ENCODE data around the gene OVCA2.
A peak's percentile ranks its signal among the peaks of the same experiment; 100 is the strongest.

The OVCA2 gene

GRCh38 chr17:2042390-2042847, 597 bp downstream of the OVCA2 start:
- DNase-seq (ENCODE audit: low read depth), result peak; percentile 41
- peak overlapping the region; percentile 90 for H3K4me3 ChIP-seq (ENCODE audit: control insufficient read depth, low read depth, low read length)
- peak; percentile 31 for TF ChIP-seq CTCF (conservative IDR thresholded peaks at IDR 0.05; ENCODE audit: control insufficient read depth, insufficient read depth, low read depth, low read length)

- TF ChIP-seq CTCF (conservative IDR thresholded peaks at IDR 0.05; ENCODE audit: control insufficient read depth, insufficient read depth, low read depth, low read length), result peak; percentile 1
- peak overlapping the region; percentile 90 for H3K4me3 ChIP-seq (ENCODE audit: control insufficient read depth, low read depth, low read length)
- DNase-seq (ENCODE audit: low read depth), result no peak
Observed at GRCh38 chr17:2042933-2043332, 1.1 kb downstream of the OVCA2 start.

- TF ChIP-seq CTCF (conservative IDR thresholded peaks at IDR 0.05; ENCODE audit: control insufficient read depth, insufficient read depth, low read depth, low read length), result no peak
- DNase-seq (ENCODE audit: low read depth), result peak; percentile 82
- no peak overlapping the region for H3K4me3 ChIP-seq (ENCODE audit: control insufficient read depth, low read depth, low read length)
Observed at GRCh38 chr17:2043785-2044184, 2.0 kb downstream of the OVCA2 start.

GRCh38 chr17:2044263-2044894, 2.6 kb downstream of the OVCA2 start:
- no peak overlapping the region for H3K4me3 ChIP-seq (ENCODE audit: control insufficient read depth, low read depth, low read length)
- no peak for DNase-seq (ENCODE audit: low read depth)
- TF ChIP-seq CTCF (conservative IDR thresholded peaks at IDR 0.05; ENCODE audit: control insufficient read depth, insufficient read depth, low read depth, low read length), result no peak

GRCh38 chr17:2047590-2047989, 5.8 kb downstream of the OVCA2 start:
- no peak for TF ChIP-seq CTCF (conservative IDR thresholded peaks at IDR 0.05; ENCODE audit: control insufficient read depth, insufficient read depth, low read depth, low read length)
- DNase-seq (ENCODE audit: low read depth), result no peak
- no peak overlapping the region for H3K4me3 ChIP-seq (ENCODE audit: control insufficient read depth, low read depth, low read length)

GRCh38 chr17:2048805-2049204, 7.0 kb downstream of the OVCA2 start:
- no peak for DNase-seq (ENCODE audit: low read depth)
- H3K4me3 ChIP-seq (ENCODE audit: control insufficient read depth, low read depth, low read length), result no peak overlapping the region
- no peak for TF ChIP-seq CTCF (conservative IDR thresholded peaks at IDR 0.05; ENCODE audit: control insufficient read depth, insufficient read depth, low read depth, low read length)
